NCI-H1092 treated with DMSO at 0.1 percent for 48 hours (cell line): ENCODE results near the gene NTPCR.
"Not testable (repeated sequence)": the region's sequence is repeated elsewhere in the genome, so short reads cannot be mapped to it uniquely, and the experiment has no call there.

Source experiments
- DNase-seq: peaks from one replicate; lab custom pipeline; 2025; lab: John Stamatoyannopoulos, UW

Gene NTPCR

DNA sequence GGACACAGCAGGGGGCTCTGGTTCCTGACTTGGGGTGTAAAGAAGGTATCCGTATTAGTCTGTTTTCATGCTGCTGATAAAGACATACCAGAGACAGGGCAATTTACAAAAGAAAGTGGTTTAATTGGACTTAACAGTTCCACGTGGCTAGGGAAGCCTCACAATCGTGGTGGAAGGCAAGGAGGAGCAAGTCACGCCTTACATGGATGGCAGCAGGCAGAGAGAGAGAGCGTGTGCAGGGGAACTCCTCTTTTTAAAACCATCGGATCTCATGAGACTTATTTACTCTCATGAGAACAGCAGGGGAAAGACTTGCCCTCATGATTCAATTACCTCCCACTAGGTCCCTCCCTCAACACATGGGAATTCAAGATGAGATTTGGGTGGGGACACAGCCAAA, 23.2 kb upstream of the NTPCR start:
- not testable (repeated sequence) for DNase-seq

- DNase-seq: no peak
These were observed 22.4 kb upstream of the NTPCR start for GRCh38 chr1:232927830-232928505.

GRCh38 chr1:232932486-232933425, 17.7 kb upstream of the NTPCR start:
- no peak for DNase-seq

GRCh38 chr1:232936941-232937340, 13.5 kb upstream of the NTPCR start:
- DNase-seq: no peak

- DNase-seq: no peak
These were observed 12.6 kb upstream of the NTPCR start for GRCh38 chr1:232937741-232938375.

- no peak for DNase-seq
These were observed 11.5 kb upstream of the NTPCR start for GRCh38 chr1:232938926-232939325.

GRCh38 chr1:232939748-232940147, 10.7 kb upstream of the NTPCR start:
- no peak for DNase-seq

DNA sequence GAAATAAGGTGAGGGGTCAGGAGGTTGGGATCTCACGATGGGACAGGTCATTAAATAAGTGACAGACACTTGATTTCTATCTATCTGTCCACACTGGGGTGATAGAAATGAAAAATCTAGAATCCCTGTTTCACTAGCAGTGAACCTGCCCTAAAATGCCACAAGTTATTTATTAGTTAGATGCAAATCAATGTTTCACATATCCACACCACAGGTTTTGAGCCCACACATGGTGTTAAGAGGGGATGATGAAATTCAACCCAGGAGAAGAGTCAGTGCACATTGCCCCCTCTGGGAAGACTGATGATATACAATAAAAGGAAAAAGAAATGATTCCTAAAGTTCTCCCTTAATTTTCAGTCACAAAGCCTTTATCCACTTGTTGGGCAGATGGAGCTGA, 10.1 kb upstream of the NTPCR start:
- no peak for DNase-seq

- no peak for DNase-seq
These were observed 7.8 kb upstream of the NTPCR start for GRCh38 chr1:232942413-232943294.

GRCh38 chr1:232943679-232944252, 6.6 kb upstream of the NTPCR start:
- DNase-seq: no peak

- no peak for DNase-seq
These were observed 6.1 kb upstream of the NTPCR start for GRCh38 chr1:232944347-232944746.

- no peak for DNase-seq
These were observed 695 bp upstream of the NTPCR start for GRCh38 chr1:232949636-232950196.

GRCh38 chr1:232951180-232951579, 769 bp downstream of the NTPCR start:
- no peak for DNase-seq

DNA sequence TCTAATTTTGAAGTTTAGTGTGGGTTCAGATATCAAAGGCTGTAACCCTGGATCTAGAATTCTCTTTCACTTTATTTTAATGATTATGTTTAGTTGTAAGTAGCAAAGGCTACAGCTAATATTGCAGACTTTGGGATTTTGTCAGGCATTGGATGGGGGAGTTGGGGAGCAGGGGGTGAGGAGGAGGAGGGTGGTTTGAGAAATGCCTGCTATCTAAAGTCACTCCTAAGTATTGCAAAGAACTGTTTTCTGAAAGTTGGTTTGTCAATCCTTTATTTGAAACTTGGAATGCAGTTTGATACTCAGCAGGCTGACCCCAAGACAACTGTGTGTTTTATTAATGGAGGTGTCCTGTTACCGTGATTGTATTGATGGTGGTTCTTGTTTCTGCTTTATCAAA, 1.2 kb downstream of the NTPCR start:
- DNase-seq: no peak

DNA sequence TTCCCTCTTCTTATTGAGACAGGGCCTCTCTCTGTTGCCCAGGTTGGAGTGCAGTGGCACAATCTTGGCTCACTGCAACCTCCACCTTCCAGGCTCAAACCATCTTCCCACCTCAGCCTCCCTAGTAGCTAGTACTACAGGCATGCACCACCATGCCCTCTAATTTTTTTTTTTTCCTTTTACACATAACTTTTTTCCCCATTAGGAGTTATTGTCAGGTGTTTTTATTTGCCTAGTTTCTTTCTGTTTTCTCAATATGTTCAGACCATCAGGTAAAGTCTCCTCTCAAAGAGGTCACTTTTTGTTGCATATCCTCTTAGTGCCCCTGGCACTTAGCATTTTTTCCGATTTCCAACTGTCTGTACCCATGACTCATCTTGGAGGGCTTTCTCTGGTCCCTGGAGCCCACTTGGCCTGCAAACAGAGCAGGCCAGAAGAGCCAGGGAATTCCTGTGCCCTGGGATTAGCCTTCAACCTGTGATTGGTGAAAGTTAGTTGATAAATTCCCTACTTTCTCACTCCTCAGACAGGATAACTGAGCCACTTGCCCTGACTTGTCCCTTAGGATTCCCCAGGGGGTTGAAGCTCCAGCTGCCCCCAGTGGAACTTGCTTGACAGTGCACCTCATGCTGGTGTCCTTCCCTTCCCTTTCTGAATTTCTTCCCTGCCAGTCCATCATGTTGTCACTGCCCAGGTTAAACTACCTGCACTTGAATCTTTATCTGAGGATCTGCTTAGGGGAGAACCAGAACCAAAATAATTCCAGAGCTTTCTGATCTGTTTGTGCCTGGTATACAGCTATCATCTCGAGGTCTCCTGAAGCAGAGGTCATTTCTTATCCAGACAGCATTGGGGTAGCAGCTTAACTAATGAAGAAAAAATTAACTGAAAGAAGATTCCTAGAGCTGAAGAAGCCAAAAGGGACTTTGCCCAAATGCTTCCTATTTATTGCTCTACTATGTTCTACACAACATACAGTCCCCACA, 2.4 kb downstream of the NTPCR start:
- DNase-seq: peak; percentile 23

- DNase-seq: no peak
These were observed 4.4 kb downstream of the NTPCR start for GRCh38 chr1:232954594-232955365.

DNA sequence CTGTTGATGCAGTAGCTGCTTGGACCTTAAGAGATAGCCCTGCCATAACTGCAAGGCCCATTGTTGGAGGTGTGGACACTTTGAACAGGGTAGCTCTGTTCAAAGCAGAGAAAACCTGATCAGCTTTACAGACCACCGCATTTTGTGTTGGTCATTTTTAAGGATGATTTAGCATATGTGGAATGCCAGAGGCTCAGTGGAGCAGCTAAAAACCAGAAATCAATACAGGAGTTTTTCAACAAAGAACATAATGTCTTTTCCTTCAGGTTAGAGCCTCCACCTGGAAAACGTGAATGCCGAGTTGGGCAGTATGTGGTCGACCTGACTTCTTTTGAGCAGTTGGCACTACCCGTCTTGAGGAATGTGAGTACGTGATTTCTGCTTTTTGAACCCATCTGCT, 5.7 kb downstream of the NTPCR start:
- no peak for DNase-seq

DNA sequence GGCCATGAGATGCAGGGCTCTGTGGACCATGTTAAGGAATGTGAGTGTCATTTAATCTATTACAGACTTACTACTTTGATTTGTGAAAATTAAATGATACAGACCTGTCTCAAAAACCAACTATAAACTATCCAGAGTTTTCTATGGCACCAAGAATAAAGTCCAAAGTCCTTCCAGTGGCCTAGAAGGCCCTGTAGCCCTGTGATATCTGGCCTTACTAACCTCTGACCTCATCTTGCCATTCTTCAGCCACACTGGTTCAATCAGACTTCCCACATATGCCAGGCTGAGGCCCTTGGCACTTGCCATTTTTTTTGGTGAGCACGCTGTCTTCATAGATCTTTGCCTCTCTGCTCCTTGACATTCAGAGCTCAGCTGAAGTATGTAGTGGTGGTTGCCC, 7.7 kb downstream of the NTPCR start:
- no peak for DNase-seq
